ENCODE measurements around the gene TCF12.

Gene TCF12

DNA sequence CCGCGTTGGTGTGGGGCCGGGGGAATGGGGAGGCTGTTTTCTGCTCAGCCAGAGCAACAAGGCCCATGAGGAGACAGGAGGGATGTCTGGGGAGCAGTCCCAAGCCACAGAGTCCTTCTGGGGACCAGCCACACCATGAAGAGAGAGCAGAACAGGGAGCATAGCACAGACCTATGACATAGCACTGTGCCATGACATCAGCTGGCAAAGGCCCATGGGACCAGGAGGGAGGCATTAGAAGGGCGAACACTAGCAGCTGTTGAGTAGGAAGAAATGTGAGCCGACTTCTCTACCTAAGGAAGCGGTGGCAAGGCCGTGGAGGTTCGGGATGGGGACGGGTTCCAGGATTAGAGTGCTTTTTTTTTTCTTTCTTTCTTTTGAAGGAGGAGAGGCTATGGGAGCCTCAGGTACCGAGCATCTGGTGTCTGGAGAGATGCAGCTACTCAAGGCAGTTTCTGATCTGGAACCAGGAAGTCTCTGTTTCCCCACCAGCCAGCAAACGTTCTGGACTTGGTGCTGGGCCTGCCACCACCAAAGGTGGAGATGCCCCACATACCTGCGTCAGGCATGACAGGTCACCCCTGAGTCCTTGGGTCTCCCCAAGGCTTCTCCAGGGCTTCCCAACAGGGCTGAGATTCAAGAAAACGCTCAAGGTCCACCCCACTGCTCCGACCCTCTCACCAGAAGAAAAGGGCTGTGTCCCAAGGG is 380.6 kb downstream of the TCF12 start:
- DNase-seq (ENCODE audit: low spot score) = no peak

- no peak for DNase-seq (ENCODE audit: low spot score)
These were observed 382.9 kb downstream of the TCF12 start for GRCh38 chr15:57301307-57301706.

- DNase-seq (ENCODE audit: low spot score) = no peak
These were observed 384.3 kb downstream of the TCF12 start for GRCh38 chr15:57302640-57303257.

DNA sequence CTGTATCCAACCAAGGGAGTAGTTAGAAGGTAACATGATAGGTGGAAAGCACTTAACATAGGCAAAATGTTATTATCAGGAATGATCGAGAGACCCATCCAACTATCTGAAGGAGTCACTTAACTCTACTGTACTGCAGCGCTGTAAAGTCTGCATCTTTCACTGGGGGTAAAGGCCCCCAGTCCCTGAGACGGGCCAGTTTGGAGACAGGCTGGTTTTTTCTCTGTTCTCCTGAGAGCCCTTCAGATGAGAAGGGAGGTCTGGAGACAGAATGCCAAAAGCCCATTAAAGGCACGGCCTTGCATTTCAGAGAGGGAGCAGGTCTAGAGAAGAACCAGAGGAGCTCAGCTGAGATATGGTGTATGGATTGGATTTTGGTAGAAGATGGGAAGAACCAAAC is 386.6 kb downstream of the TCF12 start:
- no peak for DNase-seq (ENCODE audit: low spot score)

DNA sequence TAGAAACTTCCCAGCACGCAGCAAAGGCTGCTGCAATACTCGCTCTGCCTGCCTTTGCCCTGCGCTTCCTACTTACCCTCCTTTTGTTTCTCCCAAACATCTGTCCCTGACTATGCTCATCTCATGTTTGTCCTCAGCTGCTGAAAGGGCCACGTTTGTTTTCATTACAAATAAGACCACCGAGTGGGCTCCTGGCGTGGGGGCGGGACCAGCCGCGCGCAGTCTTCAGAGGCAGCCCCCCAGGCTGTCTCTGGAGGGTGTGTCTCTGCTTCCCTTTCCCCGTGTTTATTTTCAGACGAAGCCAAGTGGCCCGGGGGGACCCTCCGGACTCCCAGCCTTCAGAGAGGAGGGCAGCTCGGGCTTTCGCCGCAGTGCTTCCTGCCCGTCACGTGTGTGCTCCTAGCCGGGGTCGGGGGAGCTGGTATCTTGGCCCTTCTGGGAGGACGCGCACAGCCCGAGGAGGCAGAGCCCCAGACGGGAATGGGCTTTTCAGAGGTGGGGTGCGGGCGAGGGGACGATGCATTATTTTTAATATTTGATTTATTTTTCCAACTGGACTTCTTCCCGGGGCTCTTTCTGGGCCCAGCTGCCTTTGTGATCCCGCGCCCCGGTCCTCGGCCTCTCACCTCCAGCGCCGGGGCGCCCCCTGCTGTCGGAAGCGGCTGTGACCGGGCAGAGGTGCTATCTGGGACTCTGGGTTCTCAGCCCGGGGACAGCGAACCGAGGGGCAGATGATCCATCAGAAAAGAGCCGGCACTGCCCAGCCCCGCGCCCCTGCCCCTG is 387.9 kb downstream of the TCF12 start:
- DNase-seq (ENCODE audit: low spot score) = peak; percentile 65

- DNase-seq (ENCODE audit: low spot score) = no peak
These were observed 388.5 kb downstream of the TCF12 start for GRCh38 chr15:57306944-57307411.

GRCh38 chr15:57307527-57308169 is 389.2 kb downstream of the TCF12 start:
- no peak for DNase-seq (ENCODE audit: low spot score)

GRCh38 chr15:57308170-57308545 is 389.7 kb downstream of the TCF12 start:
- DNase-seq (ENCODE audit: low spot score) = no peak

DNA sequence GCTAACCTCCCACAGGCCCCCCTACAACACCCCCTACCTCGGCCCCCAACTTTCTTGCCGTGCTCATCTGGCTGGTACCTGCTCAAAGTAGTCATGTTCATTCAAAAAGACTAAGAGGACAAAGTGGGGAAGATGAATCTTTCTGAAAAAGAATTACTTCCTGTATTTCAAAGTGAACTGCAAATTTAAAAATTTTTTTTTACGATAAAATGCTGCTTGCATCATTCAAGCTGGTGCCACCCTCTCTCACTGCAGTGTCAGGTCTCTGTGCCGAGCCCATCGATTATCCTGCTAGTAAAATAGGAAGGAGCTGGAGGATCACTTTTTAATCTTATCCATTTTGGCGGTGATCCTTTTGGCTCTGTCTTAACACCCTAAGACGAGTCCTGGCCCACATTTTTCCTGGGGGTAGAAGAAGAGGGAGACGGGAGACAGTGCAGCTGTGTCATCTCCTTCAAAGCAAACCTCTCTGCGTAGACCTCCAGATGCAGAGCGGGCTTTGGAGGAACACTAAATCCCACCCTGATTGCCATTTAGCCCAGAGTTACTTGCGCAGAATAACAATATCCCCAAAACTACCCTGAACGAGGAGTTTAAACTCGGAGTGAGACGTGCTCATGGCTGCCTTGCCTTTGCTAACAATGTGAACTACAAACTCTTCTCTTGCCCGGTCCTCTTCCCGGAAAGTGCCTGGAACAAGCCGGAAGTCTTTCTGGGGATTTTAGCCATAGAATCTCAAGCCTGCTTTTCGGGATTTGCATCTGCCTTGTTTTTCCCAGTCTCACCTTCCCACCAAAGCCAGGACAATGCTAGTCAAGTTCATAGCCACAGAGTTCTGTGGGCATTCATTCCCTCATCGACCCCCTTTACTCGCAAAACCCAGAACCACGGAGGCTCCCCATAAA is 391.7 kb downstream of the TCF12 start:
- DNase-seq (ENCODE audit: low spot score) = no peak

GRCh38 chr15:57310876-57311275 is 392.4 kb downstream of the TCF12 start:
- no peak for DNase-seq (ENCODE audit: low spot score)

- no peak for DNase-seq (ENCODE audit: low spot score)
These were observed 393.5 kb downstream of the TCF12 start for GRCh38 chr15:57312006-57312317.

GRCh38 chr15:57312318-57313133 is 394.1 kb downstream of the TCF12 start:
- no peak for DNase-seq (ENCODE audit: low spot score)

DNA sequence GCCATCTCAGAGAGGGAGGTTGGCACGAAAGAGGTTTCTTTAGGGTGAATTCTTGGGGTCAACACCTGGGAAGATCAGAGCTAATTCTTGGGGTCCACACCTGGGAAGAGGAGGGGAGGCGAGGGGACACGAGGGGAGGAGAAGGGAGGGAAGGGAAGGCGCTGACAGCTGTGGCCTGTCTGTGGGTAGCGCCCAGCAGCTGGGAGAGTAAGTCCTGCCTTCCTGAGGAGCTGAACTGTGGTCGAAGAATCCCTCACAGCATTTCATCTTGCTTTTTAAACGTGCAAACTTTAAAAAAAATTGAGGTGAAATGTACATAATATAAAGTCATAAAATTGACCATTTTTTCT is 394.7 kb downstream of the TCF12 start:
- no peak for DNase-seq (ENCODE audit: low spot score)

- no peak for DNase-seq (ENCODE audit: low spot score)
These were observed 395.8 kb downstream of the TCF12 start for GRCh38 chr15:57314221-57314620.

DNA sequence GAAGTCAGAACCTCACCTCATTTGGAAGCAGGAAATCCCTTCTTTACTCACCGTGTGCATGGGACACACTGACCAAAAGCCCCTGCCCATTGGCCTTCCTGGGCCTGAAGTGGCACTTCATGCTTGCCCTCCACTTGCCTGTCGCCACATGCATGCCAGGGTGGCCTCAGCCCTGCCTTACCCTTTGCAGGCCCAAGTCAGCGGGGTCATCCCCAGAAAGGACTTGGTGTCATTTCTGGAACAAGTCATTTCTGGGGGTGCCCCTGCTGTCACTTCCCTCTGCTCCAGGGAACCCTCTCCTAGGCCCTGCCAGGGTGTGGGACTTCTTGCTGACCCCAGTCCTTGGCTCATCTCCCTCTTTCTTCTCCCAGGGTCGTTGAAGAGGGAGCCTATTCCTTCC is 398.0 kb downstream of the TCF12 start:
- no peak for DNase-seq (ENCODE audit: low spot score)

DNA sequence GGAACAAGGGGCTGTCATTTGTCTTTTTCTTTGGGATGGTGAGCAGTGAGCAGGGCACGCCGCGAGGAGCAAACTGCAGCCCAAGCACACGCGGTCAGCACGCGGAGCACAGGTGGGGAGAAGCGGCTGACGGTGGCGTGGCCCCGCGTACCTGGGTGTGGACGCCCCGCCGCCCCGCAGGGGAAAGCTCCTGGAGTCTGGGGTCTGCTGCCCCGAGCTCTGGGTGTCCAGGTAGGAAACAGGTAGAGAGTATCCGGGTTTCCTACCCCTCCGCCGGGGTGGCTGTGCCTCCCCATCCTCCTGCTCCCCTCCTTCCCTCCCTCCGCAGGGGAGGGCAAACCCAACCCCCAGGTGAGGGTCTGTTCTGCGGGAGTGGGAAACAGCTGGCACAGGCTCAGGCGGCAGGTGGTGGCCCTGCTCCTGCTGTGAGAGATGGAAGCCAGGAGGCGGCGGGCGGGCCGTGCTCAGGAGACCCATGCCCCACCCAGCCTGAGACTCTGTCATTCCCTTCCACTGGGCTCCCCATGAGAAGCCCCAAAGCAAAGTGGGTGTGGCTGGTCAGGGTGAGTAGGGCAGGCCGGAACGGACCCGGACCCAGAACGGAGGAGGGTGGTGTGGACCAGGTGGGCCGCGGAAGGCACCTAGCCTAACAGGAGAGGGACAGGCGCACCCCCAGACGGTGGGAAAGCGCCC is 400.9 kb downstream of the TCF12 start:
- no peak for DNase-seq (ENCODE audit: low spot score)

- no peak for DNase-seq (ENCODE audit: low spot score)
These were observed 401.6 kb downstream of the TCF12 start for GRCh38 chr15:57319919-57320560.

DNA sequence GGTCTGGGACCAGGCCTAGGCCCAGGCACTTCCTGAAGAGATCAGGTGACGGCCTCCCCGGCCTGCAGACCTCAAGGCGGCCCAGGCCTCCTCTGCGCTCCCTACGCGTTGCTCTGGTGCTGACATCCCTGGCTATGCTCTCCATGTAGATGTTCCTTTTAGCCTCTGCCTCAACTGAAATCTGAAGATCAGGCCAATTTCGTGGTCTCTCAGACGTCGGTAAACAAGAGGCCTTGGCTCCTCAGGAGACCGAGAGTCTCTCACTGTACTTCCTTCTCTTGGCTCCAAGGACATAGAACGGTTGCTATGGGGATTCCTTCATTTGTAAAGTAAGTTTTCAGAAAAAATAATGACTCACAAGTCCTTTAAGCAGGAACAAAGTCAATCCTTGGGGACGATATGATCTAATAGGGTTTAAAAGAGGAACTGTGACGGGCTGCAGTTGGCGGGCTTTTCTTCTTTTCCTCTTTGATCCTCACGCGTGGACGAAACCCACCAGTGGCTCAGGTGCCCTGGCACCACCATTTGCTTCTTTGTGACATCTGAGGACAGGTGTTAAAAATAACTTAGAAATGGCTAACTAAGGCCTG is 402.3 kb downstream of the TCF12 start:
- no peak for DNase-seq (ENCODE audit: low spot score)

- DNase-seq (ENCODE audit: low spot score) = no peak
These were observed 403.0 kb downstream of the TCF12 start for GRCh38 chr15:57321485-57321884.

All from putamen (tissue), 1 donor.